HFFc6 (cell line): ENCODE measurements around the gene SMYD3. TPM values are rescaled to one million over a fixed set of nuclear protein-coding genes. Genes with fewer than 3 reads are reported as not detected.

Experiments
- DNase-seq: peaks from one replicate; pipeline ENCODE4 v3.0.0-alpha.2; 2018
- H3K27ac Mint-ChIP-seq: 2 replicates; pipeline ENCODE4 v1.8.0; 2020; ENCODE audit warnings: mild to moderate bottlenecking, mixed read lengths
- H3K27me3 Mint-ChIP-seq: 2 replicates; pipeline ENCODE4 v1.8.0; 2021; ENCODE audit warnings: mild to moderate bottlenecking, moderate library complexity, mixed read lengths; ENCODE audit not compliant: insufficient read depth
- H3K36me3 Mint-ChIP-seq: 2 replicates; pipeline ENCODE4 v1.8.0; 2021; ENCODE audit warnings: low read depth, mixed read lengths
- H3K4me1 Mint-ChIP-seq: 2 replicates; pipeline ENCODE4 v1.8.0; 2020; ENCODE audit warnings: low read depth, mixed read lengths
- H3K4me3 Mint-ChIP-seq: 2 replicates; pipeline ENCODE4 v1.8.0; 2020; ENCODE audit warnings: mild to moderate bottlenecking, moderate library complexity, mixed read lengths
- H3K9me3 Mint-ChIP-seq: 2 replicates; pipeline ENCODE4 v1.8.0; 2020; ENCODE audit warnings: mild to moderate bottlenecking, mixed read lengths
- total RNA-seq, 6 experiments: library from RNA; stranded (reverse); fragmentation: NEBNext Ultra II Directional; extraction: Animal tissue kit (Norgen Biotek cat#: 25700); gene quantifications; 2 replicates in 1 of 6; 3 replicates in 5 of 6; pipeline ENCODE4 v1.2.3, GENCODE V29; 2021
- TF ChIP-seq, protein P1 (sequence below): fragments of 200-600 bp; sonication (generic); IDR thresholded peaks from 2 replicates; pipeline ENCODE4 v1.5.0; 2021; ENCODE audit warnings: antibody characterized with exemption, mild to moderate bottlenecking

Gene SMYD3
- total RNA-seq, 6 experiments from 2014 or later: 28.4 to 37.9 (median 31.2) TPM

DNA sequence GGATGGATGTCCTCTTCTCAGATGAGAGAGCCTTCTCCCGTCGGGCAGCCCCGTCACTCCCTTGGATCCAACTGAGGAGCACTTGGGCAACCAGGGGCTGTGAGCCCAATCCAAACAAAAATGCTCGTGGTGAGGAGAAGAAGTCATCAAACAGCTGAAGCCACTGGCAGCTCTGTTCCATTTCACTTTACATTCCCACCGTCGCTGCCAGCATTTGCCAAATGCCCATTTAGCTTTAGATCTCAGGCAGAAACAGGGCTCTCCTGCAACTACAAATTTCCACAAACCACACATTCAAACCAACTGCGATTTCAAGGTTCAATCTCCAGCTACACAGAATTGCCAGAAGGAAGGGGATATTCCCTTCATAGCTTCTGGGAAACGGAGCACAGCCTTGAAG, 634.6 kb downstream of the SMYD3 start:
- H3K4me1 Mint-ChIP-seq: no peaks in the 10 kb centered on the region
- H3K27me3 Mint-ChIP-seq: peaks cover 1% of the 10 kb centered on the region; the same call in 1 of the 2 replicates
- no peaks in the 10 kb centered on the region for H3K9me3 Mint-ChIP-seq
- peak overlapping the region; percentile 71 for H3K4me3 Mint-ChIP-seq
- TF ChIP-seq, protein P1, sequence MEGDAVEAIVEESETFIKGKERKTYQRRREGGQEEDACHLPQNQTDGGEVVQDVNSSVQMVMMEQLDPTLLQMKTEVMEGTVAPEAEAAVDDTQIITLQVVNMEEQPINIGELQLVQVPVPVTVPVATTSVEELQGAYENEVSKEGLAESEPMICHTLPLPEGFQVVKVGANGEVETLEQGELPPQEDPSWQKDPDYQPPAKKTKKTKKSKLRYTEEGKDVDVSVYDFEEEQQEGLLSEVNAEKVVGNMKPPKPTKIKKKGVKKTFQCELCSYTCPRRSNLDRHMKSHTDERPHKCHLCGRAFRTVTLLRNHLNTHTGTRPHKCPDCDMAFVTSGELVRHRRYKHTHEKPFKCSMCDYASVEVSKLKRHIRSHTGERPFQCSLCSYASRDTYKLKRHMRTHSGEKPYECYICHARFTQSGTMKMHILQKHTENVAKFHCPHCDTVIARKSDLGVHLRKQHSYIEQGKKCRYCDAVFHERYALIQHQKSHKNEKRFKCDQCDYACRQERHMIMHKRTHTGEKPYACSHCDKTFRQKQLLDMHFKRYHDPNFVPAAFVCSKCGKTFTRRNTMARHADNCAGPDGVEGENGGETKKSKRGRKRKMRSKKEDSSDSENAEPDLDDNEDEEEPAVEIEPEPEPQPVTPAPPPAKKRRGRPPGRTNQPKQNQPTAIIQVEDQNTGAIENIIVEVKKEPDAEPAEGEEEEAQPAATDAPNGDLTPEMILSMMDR: no peak
- H3K36me3 Mint-ChIP-seq: 0 out of 2 replicates have a peak, but pooled peaks cover 5% of the 10 kb centered on the region
- DNase-seq: no peak
- H3K27ac Mint-ChIP-seq: peak overlapping the region; percentile 96

DNA sequence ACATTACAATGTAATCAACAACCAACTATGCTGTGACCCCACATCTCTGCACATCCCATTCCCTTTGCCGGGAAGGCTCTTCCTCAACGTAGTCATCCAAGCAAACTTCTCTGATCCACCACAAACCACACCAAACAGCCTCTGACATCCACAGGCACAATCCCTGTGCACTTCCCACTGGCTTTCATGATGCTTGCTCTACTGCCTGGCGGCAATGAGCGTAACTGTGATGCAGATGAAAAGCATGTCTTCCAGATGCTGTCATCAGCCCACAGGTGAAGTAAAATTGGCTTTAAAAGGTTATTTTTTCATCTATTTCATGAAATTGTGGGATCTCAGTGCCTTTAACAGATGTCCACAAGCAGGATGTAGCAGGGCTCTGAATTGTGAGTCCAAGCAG, 635.2 kb downstream of the SMYD3 start:
- 0 out of 2 replicates have a peak, but pooled peaks cover 5% of the 10 kb centered on the region for H3K36me3 Mint-ChIP-seq
- H3K27me3 Mint-ChIP-seq: peaks cover 1% of the 10 kb centered on the region; the same call in 1 of the 2 replicates
- H3K9me3 Mint-ChIP-seq: no peaks in the 10 kb centered on the region
- peak overlapping the region; percentile 96 for H3K27ac Mint-ChIP-seq
- no peaks in the 10 kb centered on the region for H3K4me1 Mint-ChIP-seq
- DNase-seq: peak; percentile 96
- TF ChIP-seq, protein P1: no peak
- H3K4me3 Mint-ChIP-seq: peak overlapping the region; percentile 71

DNA sequence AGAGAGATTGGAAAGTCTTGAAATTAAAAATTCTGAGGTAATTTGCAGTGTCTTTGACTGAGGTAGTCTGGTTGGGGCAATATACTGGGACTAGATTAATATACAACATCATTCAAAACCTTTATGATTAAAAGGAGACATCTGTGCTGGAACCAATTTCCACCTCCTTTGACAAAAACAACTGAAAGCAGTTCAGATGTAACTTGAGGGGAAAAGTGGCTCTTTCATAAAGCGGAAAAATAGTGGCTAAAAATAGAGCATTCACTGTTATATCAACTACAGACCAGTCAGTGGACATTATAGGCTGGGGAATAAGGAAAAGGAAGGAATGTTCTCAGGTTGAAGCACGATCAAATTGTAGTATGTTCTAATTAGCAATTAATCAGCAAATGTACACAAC, 635.9 kb downstream of the SMYD3 start:
- H3K27me3 Mint-ChIP-seq: peaks cover 1% of the 10 kb centered on the region; the same call in 1 of the 2 replicates
- DNase-seq: no peak
- H3K9me3 Mint-ChIP-seq: no peaks in the 10 kb centered on the region
- peak overlapping the region; percentile 96 for H3K27ac Mint-ChIP-seq
- H3K36me3 Mint-ChIP-seq: 0 out of 2 replicates have a peak, but pooled peaks cover 5% of the 10 kb centered on the region
- H3K4me1 Mint-ChIP-seq: no peaks in the 10 kb centered on the region
- TF ChIP-seq, protein P1: no peak
- peak overlapping the region; percentile 71 for H3K4me3 Mint-ChIP-seq

DNA sequence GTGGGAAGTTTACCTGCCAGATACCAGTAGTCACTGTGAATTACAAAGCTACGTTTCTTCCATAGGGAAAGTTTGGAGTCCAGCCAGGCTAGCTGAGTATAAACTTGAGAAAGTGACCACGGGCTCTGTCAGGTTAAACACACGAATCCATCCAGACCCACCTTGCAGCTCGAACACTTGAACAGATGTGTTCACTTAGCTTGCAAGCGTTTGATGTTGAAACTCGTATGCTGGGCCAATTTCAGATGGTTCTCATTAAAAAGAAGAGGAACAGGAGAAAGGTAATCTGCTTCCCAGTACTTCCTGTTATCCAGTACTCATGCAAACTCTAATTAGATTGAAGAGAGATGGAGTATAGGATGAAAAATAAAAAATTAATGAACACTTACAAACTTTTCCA, 636.4 kb downstream of the SMYD3 start:
- no peak for DNase-seq
- TF ChIP-seq, protein P1: no peak
- H3K4me1 Mint-ChIP-seq: no peaks in the 10 kb centered on the region
- H3K27ac Mint-ChIP-seq: peak overlapping the region; percentile 96
- H3K36me3 Mint-ChIP-seq: 0 out of 2 replicates have a peak, but pooled peaks cover 5% of the 10 kb centered on the region
- peak overlapping the region; percentile 71 for H3K4me3 Mint-ChIP-seq
- peaks cover 1% of the 10 kb centered on the region; the same call in 1 of the 2 replicates for H3K27me3 Mint-ChIP-seq
- H3K9me3 Mint-ChIP-seq: no peaks in the 10 kb centered on the region

DNA sequence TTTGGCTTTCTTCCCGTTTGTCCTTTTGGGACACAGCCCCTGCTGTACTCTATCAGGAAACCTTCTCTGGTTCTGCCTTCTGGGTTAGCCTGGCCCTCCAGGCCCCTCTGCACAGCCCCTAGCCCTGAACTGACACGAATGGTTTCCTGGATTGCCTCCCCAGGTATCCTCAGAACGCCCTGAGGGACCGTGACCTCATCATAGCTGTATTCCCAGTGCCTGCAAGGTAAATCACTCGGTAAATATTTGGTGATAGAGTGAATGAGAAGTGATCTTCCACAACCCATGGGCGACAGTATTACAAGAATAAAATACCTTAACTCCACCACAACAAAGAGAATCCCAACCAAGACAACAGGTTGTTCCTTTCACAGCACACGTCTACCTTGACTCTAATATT, 637.2 kb downstream of the SMYD3 start:
- no peak for DNase-seq
- H3K27ac Mint-ChIP-seq: peak overlapping the region; percentile 96; the same call in 1 of the 2 replicates
- peaks cover 1% of the 10 kb centered on the region; the same call in 1 of the 2 replicates for H3K27me3 Mint-ChIP-seq
- TF ChIP-seq, protein P1: no peak
- 0 out of 2 replicates have a peak, but pooled peaks cover 5% of the 10 kb centered on the region for H3K36me3 Mint-ChIP-seq
- H3K9me3 Mint-ChIP-seq: no peaks in the 10 kb centered on the region
- no peak overlapping the region for H3K4me3 Mint-ChIP-seq
- H3K4me1 Mint-ChIP-seq: no peaks in the 10 kb centered on the region
